Measurements from ENCODE around the gene CDC123.
"Not testable (repeated sequence)": the region's sequence is repeated elsewhere in the genome, so short reads cannot be mapped to it uniquely, and the experiment has no call there.

CDC123 gene

DNA sequence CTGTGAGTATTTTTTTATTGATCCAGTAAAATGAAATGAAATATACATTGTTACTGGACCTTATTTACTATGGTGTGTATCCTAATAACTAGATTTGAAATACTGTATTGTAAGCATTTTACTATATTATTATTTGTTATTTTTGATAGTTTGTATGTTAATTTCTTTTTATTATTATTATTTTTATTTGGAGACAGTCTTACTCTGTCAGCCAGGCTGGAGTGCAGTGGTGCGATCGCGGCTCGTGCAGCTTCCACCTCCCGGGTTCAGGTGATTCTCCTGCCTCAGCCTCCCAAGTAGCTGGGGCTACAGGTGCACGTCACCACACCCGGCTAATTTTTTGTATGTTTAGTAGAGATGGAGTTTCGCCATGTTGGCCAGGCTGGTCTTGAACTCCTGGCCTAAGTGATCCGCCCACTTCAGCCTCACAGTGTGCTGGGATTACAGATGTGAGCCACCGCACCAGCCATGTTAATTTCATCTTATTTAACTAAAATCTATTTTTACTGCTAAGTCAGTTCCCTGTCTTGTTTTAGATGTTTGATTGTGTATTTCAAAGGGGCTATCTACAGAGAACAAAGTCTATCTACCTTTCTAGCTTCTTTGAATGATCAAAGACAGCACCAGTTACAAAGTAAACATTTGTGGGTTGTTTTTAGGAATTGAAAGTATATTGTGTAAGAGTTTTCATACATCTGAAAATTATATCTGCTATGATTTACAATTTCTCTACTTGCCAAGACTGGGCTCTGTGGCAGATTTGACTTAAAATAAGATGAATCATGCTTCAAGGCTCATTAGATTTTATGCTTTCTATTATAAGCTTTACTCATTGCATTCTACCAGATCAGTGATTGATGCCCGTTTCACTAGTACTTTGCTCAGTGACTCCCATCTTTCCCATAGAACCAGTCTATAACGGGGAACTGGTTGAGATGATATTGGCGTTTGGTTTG is 41.6 kb downstream of the CDC123 start:
- DNase-seq = no peak

DNA sequence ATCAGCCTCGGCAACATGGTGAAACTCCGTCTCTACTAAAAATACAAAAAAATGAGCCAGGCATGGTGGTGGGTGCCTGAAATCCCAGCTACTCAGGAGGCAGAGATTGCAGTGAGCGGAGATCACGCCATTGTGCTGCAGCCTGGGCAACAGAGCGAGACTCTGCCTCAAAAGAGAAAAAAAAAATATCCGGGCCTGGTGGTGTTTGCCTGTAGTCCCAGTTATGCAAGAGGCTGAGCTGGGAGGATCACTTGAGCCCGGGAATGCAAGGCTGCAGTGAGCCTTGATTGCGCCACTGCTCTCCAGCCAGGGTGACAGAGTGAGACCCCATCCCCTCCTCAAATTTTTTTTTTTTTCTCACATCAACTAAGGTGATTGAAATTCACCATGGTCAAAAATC is 42.8 kb downstream of the CDC123 start:
- DNase-seq = no peak

DNA sequence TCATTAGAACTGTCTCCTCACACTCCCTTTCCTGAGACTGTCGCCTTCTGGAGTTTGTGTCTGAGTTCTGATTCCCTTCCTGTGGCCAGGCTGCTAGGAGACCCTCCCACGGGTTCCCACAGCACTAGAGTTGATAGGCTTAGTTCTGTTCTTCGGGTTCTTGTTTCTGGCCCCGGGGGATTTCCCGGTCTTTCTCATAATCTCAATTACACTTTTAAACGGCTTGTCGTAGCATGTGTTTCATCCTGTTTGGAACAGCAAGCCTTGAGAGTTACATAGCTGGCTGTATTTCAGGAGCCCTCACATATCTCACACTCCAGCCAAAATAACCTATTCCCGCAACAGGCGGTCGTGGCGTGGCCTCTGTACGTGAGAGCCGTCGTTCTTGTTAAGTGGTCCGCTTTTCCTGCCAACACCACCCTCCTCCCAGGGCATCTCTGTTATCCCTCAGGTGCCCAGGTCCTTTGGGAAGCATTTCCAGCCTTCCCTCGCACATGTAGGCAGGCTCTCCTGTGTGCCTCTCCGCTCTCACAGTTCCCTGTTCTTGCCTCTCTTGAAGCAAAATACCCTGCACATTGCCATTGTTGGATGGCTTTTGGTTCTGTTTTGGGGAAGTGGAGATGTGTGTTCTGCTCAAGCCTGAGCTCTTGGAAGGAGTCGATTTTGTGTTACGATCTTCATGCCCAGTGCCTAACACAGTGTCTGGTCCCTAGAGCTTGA is 46.0 kb downstream of the CDC123 start:
- DNase-seq = no peak

DNA sequence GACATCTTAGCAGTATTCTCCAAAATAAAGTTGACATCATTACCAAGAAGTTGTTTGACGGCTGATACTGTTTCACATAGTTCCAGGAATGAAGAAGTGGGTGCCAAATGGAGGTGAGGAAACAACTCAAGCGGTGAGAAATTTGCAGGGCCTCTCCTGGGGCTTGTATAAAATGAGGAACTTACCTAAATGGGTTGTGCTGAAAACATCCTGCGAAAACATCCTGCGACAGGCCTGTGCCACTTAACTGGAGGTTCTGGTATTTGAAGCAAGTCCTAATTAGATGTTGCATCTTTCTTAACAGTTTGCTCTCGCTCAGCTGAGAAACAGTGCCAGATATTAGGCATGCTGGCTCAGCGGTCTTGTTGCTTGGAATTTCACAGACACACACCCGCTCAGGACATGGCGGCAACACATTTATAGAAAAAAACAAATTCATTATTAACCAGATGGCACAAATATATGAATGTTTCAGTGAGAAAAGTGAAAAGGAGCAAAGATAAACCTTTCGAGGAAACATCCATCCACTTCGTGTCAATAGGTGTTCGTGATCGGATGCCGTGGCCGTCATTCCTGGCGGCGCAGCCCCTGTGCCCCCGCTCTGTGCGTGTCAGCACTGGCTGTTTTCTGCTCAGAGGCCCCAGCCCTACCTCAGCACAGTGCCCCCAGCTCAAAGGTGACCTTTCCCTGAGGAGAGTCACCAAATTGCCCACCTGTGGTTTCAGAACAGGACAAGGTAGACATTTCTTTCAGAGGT is 48.1 kb downstream of the CDC123 start:
- DNase-seq = peak; percentile 66

DNA sequence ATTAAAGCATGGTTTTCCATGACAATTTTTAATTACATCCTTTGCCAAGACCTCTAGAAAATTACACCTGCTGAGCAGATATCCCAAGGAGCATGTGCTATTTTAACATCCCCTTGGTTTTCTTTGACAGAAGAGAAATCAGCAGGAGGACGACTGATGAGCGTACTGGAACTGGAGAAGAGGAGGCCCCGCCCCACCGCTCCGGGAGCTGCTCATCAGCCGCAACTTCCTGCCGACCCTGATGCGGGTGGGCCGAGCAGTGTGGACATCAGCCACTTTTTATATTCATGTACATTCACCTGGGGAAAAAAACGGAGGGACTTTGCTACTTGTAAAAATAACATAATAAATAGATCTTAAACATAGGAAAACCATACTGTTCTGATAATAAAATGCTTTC is 54.2 kb downstream of the CDC123 start:
- DNase-seq = no peak

DNA sequence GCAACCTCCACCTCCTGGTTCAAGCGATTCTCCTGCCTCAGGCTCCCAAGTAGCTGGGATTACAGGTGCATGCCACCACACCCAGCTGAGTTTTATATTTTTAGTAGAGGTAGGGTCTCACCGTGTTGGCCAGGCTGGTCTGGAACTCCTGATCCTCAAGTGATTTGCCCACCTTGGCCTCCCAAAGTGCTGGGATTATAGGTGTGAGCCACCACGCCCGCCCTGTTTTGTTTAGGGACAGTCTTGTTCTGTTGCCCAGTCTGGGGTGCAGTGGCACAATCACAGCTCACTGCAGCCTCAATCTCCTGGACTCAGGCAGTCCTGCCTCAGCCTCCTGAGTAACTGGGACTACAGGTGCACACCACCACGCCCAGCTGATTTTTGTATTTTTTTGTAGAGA is 54.7 kb downstream of the CDC123 start:
- DNase-seq = not testable (repeated sequence)

DNA sequence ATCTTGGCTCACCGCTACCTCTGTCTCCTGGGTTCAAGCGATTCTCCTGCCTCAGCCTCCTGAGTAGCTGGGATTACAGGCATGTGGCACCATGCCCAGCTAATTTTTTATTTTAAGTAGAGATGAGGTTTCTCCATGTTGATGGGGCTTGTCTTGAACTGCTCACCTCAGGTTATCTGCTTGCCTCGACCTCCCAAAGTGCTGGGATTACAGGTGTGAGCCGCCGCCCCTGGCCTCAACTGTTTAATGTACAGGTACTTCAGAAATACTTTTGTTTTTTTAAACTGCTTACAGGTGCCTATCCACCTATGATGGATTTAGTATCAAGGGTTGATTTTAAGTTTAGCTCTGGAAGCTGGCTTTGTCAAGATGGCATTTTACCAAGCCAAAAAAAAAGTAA is 55.6 kb downstream of the CDC123 start:
- no peak for DNase-seq

DNA sequence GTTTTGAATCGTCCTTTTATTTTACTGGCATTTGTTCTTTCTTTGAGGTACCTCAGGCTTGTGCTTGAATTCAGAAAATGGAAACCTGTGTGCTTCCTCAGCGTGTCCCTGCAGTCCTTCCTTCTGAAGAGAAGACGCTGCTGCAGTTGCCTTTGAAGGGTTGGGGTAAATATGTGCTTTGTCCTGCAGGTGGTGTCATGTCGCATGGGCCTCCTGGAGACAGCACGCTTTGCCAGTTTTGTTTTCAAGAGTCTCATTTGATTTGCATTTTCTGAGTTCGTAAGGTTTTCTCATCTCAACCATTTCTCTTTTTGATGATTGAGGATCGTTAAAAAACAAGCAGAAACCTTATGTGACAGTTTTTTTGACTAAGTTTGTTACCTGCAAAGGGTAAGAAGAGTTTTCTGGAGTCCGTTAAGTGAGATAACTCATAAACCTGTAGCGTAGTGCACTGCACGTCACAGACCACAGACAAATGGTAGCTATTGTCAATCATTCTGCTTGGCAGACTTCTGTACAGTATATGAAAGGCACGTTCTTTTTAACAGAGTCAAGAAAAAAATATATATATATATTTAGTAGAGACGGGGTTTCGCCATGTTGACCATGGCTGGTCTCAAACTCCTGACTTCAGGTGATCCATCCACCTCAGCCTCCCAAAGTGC is 57.0 kb downstream of the CDC123 start:
- DNase-seq = peak; percentile 72

DNA sequence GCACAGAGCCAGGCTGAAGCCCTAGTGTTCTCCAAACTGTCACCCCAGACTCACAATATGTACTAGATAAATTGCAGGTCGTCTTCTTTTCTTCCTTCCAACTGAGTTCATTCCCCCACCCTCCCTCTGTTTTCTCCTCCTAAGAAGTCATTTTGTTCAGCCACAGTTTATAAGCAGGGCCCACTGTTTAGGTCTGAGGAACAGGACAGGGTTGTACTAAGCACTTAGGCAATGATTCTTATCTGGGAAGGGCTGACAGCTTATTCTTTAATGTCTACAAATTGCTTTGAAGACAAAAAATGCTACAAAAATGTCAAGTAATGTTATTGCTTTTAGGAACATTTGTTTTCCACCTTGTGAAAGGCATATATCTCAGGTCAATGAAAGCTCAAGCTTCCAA is 59.1 kb downstream of the CDC123 start:
- DNase-seq = no peak

DNA sequence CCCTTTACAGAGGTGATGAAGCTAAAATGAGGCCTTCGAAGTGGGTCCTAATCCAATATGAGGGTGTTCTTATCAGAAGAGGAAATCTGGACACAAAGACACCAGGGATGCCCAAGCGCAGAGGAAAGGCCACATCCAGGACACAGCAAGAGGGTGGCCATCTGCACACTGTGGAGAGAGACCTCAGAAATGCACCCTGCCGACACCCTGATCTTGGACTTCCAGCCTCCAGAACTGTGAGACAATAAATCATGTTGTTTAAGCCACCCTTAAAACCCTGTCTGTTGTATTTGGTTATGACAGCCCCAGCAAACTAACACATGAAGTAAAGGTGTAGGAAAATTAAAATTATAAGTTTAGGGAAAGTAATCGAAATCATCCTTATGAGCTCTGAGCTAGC is 64.0 kb downstream of the CDC123 start:
- no peak for DNase-seq

DNA sequence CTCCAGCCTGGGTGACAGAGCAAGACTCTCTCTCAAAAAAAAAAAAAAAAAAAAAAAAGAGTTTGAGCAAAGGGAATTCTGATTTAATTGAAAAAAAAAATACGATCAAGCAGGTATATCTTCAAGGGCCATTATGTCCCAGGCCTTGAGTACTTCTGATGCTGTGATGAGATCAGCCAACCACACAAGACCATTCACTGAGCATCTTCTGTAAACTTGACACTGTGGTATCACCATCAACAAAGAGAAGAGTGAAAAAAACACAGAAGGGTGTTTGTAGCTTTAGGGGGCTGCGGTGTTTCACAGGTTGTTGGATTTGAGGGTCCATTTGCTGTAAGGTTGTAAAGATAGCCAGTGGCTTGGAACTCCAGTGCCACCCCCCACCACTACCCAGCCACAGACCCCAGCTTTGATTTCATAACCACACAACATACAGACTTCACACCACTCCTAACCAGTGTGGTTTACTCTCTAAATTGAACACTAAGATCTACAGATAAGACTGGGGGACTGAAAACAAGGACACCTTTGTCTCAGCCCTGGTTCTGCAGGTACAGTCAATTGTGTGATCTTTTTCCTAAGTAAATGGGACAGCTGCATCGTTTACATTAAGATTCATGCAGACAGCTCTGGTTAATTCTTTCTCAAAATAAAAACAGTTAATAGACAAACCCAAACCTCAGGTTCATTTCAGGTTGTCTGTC is 66.4 kb downstream of the CDC123 start:
- no peak for DNase-seq

DNA sequence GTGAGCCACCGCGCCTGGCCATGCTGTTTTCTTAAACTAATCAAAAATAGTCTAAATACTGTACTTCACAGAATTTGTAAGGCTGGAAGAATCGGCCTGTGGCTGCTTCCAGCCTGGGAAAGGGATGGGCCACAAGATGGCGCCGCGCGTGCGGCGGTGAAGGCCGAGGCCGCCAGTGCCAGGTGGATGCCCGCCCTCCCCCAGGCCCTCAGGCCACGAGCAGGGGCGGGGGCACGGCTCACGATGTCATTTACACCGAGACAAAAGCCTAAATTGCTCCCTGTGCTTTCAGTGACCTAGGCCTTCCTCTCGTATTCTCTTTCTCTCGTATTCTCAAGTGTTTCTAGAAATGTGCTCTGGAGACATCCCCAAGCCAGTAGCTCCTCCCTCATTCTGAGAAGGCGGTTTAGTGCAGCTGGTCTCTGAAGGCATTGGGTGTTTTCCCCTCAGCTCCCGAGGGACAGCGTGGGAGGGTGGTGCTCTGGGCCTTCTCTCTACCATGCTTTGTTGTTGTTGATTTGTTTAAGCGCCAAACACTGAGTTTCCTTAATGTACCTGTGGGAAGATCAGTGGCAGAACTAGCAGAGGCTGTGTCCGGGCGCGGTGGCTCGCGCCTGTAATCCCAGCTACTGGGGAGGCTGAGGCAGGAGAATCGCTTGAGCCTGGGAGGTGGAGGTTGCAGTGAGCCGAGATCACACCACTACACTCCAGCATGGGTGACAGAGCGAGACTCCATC is 68.4 kb downstream of the CDC123 start:
- DNase-seq = peak; percentile 89

DNA sequence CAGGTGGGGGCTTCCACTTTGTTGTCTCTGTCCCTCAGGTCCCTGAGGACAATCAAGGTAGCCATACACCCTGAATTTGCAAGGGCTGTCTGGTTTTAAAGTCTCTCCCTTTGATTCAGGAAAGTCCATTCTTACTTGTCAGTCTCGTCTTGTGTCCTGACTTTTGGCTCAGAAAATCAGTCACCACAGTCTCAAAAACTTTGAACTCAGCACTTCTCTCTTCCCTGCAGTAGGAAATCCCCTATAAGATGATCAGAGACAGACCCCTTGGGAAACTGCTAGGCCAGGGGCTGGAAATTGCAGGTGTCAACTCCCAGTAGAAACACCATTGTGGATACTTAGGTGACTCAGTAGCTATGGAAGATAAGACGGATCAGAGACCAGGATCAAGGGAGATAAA is 73.1 kb downstream of the CDC123 start:
- DNase-seq = no peak

DNA sequence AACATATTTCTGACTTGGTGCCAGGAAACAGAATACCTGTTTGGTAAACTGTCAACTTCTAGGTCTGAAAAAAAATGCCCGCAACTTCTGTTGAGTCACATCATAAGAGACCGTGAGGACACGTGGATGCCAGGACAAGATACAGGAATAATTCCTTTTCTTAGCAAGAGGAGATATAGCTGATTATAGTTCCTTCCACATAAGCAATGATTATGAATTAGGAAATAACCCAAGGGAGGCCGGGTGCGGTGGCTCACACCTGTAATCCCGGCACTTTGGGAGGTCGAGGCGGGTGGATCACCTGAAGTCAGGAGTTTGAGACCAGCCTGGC is 75.2 kb downstream of the CDC123 start:
- no peak for DNase-seq

DNA sequence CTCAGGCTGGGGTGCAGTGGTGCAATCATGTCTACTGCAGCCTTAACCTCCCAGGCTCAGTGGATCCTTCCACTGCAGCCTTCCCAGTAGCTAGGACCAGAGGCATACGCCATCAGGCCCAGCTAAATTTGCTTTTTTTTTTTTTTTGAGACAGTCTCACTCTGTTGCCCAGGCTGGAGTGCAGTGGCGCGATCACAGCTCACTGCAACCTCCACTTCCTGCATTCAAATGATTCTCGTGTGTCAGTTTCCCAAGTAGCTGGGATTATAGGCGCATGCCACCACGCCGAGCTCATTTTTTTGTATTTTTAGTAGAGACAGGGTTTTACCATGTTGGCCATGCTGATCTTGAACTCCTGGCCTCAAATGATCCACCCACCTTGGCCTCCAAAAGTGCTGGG is 81.9 kb downstream of the CDC123 start:
- DNase-seq = not testable (repeated sequence)

DNA sequence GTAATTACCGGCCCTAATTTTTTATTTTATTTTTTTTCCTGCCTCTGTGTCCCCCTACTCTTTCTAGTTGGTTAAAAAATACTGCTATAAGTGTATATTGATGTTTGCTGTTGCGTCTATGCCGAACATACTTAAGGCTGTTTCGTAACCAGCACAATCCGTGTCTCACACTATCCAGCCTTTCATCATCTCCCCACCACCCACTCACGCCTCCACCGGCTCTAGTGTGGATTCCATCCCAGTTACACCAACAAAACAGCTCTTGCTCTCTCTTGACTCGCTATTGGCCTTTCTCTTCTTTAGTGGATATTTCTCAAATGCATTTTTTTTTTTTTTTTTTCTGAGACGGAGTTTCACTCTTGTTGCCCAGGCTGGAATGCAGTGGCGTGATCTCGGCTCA is 83.3 kb downstream of the CDC123 start:
- DNase-seq = no peak

DNA sequence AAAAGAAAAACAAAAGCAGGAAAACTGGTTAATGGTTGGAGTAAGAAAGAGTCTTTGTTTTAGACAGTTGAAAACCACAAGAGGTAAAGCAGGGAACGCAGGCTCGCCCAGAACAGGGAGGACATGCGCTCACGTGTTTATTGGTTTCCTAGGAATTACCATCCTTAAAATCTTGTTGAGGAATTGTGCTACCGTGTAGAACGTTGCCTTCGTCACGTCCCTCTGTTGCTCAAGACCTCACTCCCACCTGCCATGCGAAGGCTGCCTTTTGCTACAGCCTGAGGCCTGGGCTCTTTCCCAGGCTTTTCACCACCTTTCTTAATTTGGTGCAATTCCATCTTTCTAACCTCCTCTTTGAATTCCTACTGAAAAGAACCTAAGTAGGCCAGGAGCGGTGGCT is 91.8 kb downstream of the CDC123 start:
- no peak for DNase-seq

DNA sequence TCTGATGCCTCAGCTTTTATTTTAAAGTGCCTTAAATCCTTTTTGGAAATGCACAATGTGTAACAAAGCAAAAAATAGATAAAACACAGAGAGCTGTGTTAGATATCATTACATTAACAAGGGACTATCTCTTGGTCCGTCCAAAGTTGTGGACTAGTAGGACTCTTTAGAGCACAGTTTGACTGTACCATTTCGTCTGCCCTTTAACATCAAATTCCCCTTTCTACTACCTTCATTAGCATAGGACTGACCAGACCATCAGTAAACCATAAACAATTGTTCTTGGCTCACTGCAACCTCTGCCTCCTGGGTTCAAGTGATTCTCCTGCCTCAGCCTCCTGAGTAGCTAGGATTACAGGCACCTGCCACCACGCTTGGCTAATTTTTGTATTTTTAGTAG is 101.8 kb downstream of the CDC123 start:
- DNase-seq = not testable (repeated sequence)

DNA sequence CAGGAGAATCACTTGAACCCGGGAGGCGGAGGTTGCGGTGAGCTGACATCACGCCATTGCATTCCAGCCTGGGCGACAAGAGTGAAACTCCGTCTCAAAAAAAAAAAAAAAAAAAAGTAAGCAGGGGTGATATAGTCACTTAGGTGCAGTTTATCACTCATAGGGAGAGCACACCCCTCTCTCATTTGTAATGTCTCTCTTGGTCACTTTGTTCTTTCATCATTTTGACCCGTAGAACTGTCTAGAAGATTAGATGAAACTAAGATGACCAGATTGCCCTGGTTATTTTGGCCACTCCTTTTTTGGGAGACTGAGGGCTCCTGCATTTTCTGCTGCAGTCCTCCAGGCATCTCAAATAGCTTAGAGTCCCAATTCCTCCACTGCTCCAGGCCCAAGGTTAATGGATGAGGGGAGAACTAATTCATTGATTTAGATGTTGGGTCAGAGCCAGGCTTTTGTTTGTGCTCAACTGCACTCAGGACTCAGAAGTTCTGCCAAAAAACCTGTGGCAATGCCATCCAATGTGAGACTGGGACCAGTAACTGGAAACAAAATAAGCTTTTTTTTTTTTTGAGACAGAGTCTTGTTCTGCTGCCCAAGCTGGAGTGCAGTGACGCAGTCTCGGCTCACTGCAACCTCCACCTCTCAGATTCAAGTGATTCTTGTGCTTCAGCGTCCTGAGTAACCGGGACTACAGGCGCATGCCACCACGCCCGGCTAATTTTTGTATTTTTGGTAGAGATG is 103.4 kb downstream of the CDC123 start:
- DNase-seq = no peak
